Upper lobe of right lung (tissue), 1 donor: ENCODE results near the gene URB2. TPM values are rescaled to one million over a fixed set of nuclear protein-coding genes. Genes with fewer than 3 reads are reported as not detected.

ENCODE experiments used
- ATAC-seq: fragments of 200-7000 bp; cut with Tn5 transposase; one replicate; pipeline ENCODE4 v1.9.1; 2020; ENCODE audit warnings: mild to moderate bottlenecking, moderate library complexity
- DNase-seq: peaks from one replicate; pipeline ENCODE4 v3.0.0-alpha.2; 2020
- H3K27ac ChIP-seq: fragments of 200-600 bp; one replicate; pipeline ENCODE4 v1.8.0; 2022
- H3K27me3 ChIP-seq: fragments of 200-600 bp; one replicate; pipeline ENCODE4 v1.8.0; 2022; ENCODE audit warnings: mild to moderate bottlenecking
- H3K36me3 ChIP-seq: fragments of 200-600 bp; one replicate; pipeline ENCODE4 v1.8.0; 2022
- H3K4me1 ChIP-seq: fragments of 200-600 bp; one replicate; pipeline ENCODE4 v1.8.0; 2022
- H3K4me3 ChIP-seq: fragments of 200-600 bp; one replicate; pipeline ENCODE4 v1.8.0; 2022; ENCODE audit warnings: mild to moderate bottlenecking
- H3K9me3 ChIP-seq: fragments of 200-600 bp; one replicate; pipeline ENCODE4 v1.8.0; 2022
- intact Hi-C: fragments of 100-400 bp; cut with DNase I; formaldehyde crosslinking; loops from one replicate; pipeline ENCODE4 v1.11.0; 2022
- total RNA-seq: library from RNA; stranded (reverse); fragmentation: NEBNext Ultra II Directional; extraction: Animal tissue kit (Norgen Biotek cat#: 25700); gene quantifications from one replicate; pipeline ENCODE4 v1.2.1, GENCODE V29; 2021
- TF ChIP-seq, protein P1 (sequence below): fragments of 200-600 bp; IDR thresholded peaks from one replicate; pipeline ENCODE4 v1.8.0; 2022; ENCODE audit warnings: antibody characterized with exemption
- donor health status: DM: no; HTN: yes; CAD: no; lungs with severe emphysema.

The URB2 gene
- total RNA-seq, 1 donor from 2014 or later: 8.4 TPM

DNA sequence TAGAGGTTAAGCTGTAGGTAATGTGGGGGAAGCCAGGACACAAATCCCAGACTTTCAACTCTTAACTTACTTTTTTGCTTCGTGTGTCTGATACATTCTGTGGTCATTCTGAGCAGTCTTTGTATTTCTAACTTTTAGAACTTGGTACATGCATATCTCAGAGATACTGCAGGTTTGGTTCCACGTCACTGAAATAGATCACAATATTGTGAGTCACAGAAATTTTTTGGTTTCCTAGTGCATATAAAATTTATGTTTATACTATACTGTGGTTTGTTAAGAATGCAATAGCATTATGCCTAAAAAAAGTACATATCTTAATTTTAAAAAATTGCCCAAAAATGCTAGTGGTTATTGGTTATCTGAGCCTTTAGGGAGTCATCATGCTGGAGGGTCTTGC lies 3.2 kb downstream of the URB2 start:
- Histone ChIP-seq H3K27me3 (no peaks in the 10 kb centered on the region), H3K36me3 (peaks cover 3% of the 10 kb centered on the region), H3K27ac (no peak overlapping the region), H3K4me3 (no peak overlapping the region), H3K9me3 (no peaks in the 10 kb centered on the region), H3K4me1 (peaks cover 20% of the 10 kb centered on the region)
- ATAC-seq: no peak
- intact Hi-C loops: no loop called here
- DNase-seq: no peak
- TF ChIP-seq, protein P1, sequence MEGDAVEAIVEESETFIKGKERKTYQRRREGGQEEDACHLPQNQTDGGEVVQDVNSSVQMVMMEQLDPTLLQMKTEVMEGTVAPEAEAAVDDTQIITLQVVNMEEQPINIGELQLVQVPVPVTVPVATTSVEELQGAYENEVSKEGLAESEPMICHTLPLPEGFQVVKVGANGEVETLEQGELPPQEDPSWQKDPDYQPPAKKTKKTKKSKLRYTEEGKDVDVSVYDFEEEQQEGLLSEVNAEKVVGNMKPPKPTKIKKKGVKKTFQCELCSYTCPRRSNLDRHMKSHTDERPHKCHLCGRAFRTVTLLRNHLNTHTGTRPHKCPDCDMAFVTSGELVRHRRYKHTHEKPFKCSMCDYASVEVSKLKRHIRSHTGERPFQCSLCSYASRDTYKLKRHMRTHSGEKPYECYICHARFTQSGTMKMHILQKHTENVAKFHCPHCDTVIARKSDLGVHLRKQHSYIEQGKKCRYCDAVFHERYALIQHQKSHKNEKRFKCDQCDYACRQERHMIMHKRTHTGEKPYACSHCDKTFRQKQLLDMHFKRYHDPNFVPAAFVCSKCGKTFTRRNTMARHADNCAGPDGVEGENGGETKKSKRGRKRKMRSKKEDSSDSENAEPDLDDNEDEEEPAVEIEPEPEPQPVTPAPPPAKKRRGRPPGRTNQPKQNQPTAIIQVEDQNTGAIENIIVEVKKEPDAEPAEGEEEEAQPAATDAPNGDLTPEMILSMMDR: no peak

DNA sequence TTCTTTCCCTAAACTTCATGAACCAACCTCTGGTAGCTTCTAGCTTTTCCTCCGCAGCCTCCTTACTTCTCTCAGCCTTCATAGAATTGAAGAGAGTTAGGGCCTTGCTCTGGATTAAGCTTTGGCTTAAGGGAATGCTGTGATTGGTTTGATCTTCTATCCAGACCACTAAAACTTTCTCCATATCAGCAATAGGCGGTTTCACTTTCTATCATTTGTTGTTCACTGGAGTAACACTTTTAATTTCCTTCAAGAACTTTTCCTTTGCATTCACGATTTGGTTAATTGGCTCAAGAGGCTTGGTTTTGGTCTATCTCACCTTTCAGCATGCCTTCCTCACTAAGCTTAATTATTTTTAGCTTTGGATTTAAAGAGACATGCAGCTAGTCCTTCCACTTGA lies 5.1 kb downstream of the URB2 start:
- Histone ChIP-seq H3K9me3 (no peaks in the 10 kb centered on the region), H3K36me3 (peaks cover 22% of the 10 kb centered on the region)
- intact Hi-C loops: no loop called here

DNA sequence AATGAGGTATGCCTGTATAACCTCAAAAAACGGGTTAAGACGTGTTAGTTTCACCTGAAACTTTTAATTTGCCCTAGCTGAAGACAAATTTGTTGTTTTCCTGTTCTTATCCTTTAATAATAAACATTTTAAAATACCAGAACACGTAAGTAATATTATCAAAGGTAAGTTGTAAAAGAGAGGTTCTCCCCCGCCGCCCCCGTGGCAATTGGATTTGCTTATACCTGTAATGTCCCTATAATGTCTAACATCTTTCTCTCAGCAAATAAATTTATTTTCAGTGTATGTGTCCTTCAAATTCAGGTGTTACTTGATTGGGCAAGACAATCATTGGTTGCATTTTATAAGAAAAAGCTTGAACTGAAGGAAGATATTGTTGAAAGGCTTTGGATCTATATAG lies 5.9 kb downstream of the URB2 start:
- no peak for ATAC-seq
- intact Hi-C loops: no loop called here
- no peaks in the 10 kb centered on the region for H3K9me3 ChIP-seq
- H3K27me3 ChIP-seq: no peaks in the 10 kb centered on the region
- TF ChIP-seq, protein P1: no peak
- no peak for DNase-seq
- H3K36me3 ChIP-seq: peaks cover 30% of the 10 kb centered on the region
- no peak overlapping the region for H3K4me3 ChIP-seq
- H3K27ac ChIP-seq: no peak overlapping the region
- H3K4me1 ChIP-seq: peaks cover 8% of the 10 kb centered on the region

More for the DNA sequence above, 5.1 kb downstream of the URB2 start:
- Histone ChIP-seq H3K27ac (no peak overlapping the region), H3K4me1 (peaks cover 13% of the 10 kb centered on the region), H3K27me3 (no peaks in the 10 kb centered on the region), H3K4me3 (no peak overlapping the region)
- TF ChIP-seq, protein P1: no peak
- DNase-seq: no peak
- no peak for ATAC-seq

DNA sequence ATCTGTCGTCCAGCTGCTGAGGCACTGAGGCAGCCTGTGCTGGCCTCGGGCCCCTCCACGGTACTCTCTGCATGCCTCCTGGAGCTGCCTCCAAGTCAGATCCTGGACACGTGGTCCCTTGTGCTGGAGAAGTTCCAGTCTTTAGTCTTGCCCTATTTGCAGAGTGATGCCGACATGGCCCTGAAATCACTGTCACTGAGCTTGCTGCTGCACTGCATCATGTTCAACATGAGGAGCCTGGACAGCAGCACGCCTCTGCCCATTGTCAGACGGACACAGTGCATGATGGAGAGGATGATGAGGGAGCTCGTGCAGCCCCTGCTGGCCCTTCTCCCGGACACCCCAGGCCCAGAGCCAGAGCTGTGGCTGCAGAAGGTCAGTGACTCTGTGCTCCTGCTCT lies 10.0 kb downstream of the URB2 start:
- H3K4me1 ChIP-seq: no peaks in the 10 kb centered on the region
- H3K36me3 ChIP-seq: peaks cover 59% of the 10 kb centered on the region
- ATAC-seq (peak; percentile 22), DNase-seq (no peak)
- no peaks in the 10 kb centered on the region for H3K9me3 ChIP-seq
- H3K4me3 ChIP-seq: no peak overlapping the region
- TF ChIP-seq, protein P1: no peak
- no peaks in the 10 kb centered on the region for H3K27me3 ChIP-seq
- no peak overlapping the region for H3K27ac ChIP-seq
- intact Hi-C loops: no loop called here

DNA sequence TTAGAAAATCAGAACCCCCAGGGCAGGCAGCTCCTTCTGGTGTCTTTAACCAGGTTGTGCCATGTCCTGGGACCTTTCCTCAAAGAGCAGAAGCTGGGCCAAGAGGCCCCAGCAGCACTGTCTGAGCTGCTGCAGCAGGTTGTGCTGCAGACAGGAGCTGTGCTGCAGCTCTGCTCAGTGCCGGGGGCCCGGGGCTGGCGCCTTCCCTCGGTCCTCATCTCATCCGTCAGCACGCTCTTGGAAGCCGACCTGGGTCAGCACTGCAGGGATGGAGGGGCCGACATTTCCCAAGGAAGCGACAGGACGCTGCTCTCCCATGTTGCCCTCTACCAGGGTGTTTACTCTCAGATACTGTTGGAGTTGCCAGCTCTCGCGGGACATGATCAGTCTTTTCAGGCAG lies 11.7 kb downstream of the URB2 start:
- no peak for ATAC-seq
- no peaks in the 10 kb centered on the region for H3K27me3 ChIP-seq
- DNase-seq: no peak
- no peaks in the 10 kb centered on the region for H3K9me3 ChIP-seq
- intact Hi-C loops: no loop called here
- H3K27ac ChIP-seq: no peak overlapping the region
- no peaks in the 10 kb centered on the region for H3K4me1 ChIP-seq
- TF ChIP-seq, protein P1: no peak
- H3K36me3 ChIP-seq: peaks cover 59% of the 10 kb centered on the region
- H3K4me3 ChIP-seq: no peak overlapping the region

DNA sequence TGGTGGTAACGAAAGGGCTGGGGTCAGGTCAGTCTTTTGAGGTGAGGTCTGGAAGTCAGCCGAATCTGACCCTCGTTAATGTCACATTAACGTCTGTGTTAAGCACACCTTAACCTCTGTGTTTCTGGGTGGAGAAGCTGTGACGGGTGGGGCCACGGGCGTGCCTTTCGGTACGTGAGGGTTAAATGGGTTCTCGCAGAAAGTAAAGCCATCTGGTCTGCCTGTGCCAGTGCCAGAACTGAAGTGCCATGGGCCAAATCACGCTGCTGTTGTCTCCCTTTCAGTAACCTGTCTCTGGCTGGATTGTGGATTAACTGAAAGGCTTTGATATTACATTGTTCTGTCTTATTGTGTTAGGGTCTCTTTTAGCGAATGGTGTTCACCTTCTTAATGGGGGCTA lies 14.4 kb downstream of the URB2 start:
- TF ChIP-seq, protein P1: no peak
- Histone ChIP-seq H3K4me1 (no peaks in the 10 kb centered on the region), H3K36me3 (peaks cover 51% of the 10 kb centered on the region), H3K27me3 (no peaks in the 10 kb centered on the region), H3K27ac (no peak overlapping the region), H3K4me3 (no peak overlapping the region), H3K9me3 (no peaks in the 10 kb centered on the region)
- DNase-seq (no peak), ATAC-seq (no peak)
- intact Hi-C loops: no loop called here
